ENCODE data around the gene RAB30.
"Not testable (repeated sequence)": the region's sequence is repeated elsewhere in the genome, so short reads cannot be mapped to it uniquely, and the experiment has no call there.

RAB30 gene

GRCh38 chr11:82971519-82971946, 100.2 kb downstream of the RAB30 start:
- H3K9me3 Mint-ChIP-seq; H3K4me1 Mint-ChIP-seq (ENCODE audit: low read depth); intact Hi-C loops (cut with micrococcal nuclease); H3K27me3 Mint-ChIP-seq; H3K27ac Mint-ChIP-seq; H3K36me3 Mint-ChIP-seq (ENCODE audit: low read depth): not testable (repeated sequence)
- H3K4me3 Mint-ChIP-seq, result peak overlapping the region; percentile 23

GRCh38 chr11:82970507-82971083, 101.1 kb downstream of the RAB30 start:
- H3K36me3 Mint-ChIP-seq (ENCODE audit: low read depth); intact Hi-C loops (cut with micrococcal nuclease); H3K4me1 Mint-ChIP-seq (ENCODE audit: low read depth); H3K27me3 Mint-ChIP-seq; H3K4me3 Mint-ChIP-seq; H3K9me3 Mint-ChIP-seq; H3K27ac Mint-ChIP-seq: not testable (repeated sequence)

- H3K4me1 Mint-ChIP-seq (ENCODE audit: low read depth), result no peaks in the 10 kb centered on the region
Observed at GRCh38 chr11:82969811-82970210, 101.9 kb downstream of the RAB30 start.

GRCh38 chr11:82967381-82967780, 104.3 kb downstream of the RAB30 start:
- Mint-ChIP-seq H3K9me3 (no peaks in the 10 kb centered on the region), H3K27me3 (no peaks in the 10 kb centered on the region), H3K27ac (no peak overlapping the region), H3K4me3 (no peak overlapping the region), H3K36me3 (ENCODE audit: low read depth) (no peaks in the 10 kb centered on the region), H3K4me1 (ENCODE audit: low read depth) (no peaks in the 10 kb centered on the region)
- intact Hi-C loops (cut with micrococcal nuclease), result no loop called here

More at GRCh38 chr11:82969811-82970210, 101.9 kb downstream of the RAB30 start:
- Mint-ChIP-seq H3K36me3 (ENCODE audit: low read depth) (no peaks in the 10 kb centered on the region), H3K27ac (no peak overlapping the region), H3K4me3 (no peak overlapping the region), H3K27me3 (peaks cover 2% of the 10 kb centered on the region), H3K9me3 (no peaks in the 10 kb centered on the region)
- intact Hi-C loops (cut with micrococcal nuclease), result no loop called here

- H3K4me1 Mint-ChIP-seq (ENCODE audit: low read depth); H3K9me3 Mint-ChIP-seq; H3K36me3 Mint-ChIP-seq (ENCODE audit: low read depth); H3K27ac Mint-ChIP-seq; H3K27me3 Mint-ChIP-seq; intact Hi-C loops (cut with micrococcal nuclease); H3K4me3 Mint-ChIP-seq: not testable (repeated sequence)
Observed at GRCh38 chr11:82962021-82962420, 109.7 kb downstream of the RAB30 start.

- Mint-ChIP-seq H3K27ac (no peak overlapping the region), H3K36me3 (ENCODE audit: low read depth) (no peaks in the 10 kb centered on the region), H3K27me3 (no peaks in the 10 kb centered on the region), H3K4me1 (ENCODE audit: low read depth) (no peaks in the 10 kb centered on the region), H3K9me3 (no peaks in the 10 kb centered on the region), H3K4me3 (no peak overlapping the region)
- intact Hi-C loops (cut with micrococcal nuclease), result no loop called here
Observed at GRCh38 chr11:82960779-82961143, 110.9 kb downstream of the RAB30 start.

- Mint-ChIP-seq H3K4me3 (no peak overlapping the region), H3K36me3 (ENCODE audit: low read depth) (no peaks in the 10 kb centered on the region), H3K4me1 (ENCODE audit: low read depth) (no peaks in the 10 kb centered on the region), H3K27me3 (no peaks in the 10 kb centered on the region), H3K9me3 (peaks cover 4% of the 10 kb centered on the region), H3K27ac (no peak overlapping the region)
- intact Hi-C loops (cut with micrococcal nuclease), result no loop called here
Observed at GRCh38 chr11:82959987-82960778, 111.5 kb downstream of the RAB30 start.

- H3K27me3 Mint-ChIP-seq; H3K4me1 Mint-ChIP-seq (ENCODE audit: low read depth); intact Hi-C loops (cut with micrococcal nuclease); H3K4me3 Mint-ChIP-seq; H3K36me3 Mint-ChIP-seq (ENCODE audit: low read depth); H3K27ac Mint-ChIP-seq: not testable (repeated sequence)
- H3K9me3 Mint-ChIP-seq, result peaks cover 20% of the 10 kb centered on the region
Observed at GRCh38 chr11:82955736-82956453, 115.8 kb downstream of the RAB30 start.

GRCh38 chr11:82950502-82950901, 121.2 kb downstream of the RAB30 start:
- H3K4me3 Mint-ChIP-seq; H3K36me3 Mint-ChIP-seq (ENCODE audit: low read depth); H3K4me1 Mint-ChIP-seq (ENCODE audit: low read depth); intact Hi-C loops (cut with micrococcal nuclease); H3K27ac Mint-ChIP-seq: not testable (repeated sequence)
- H3K27me3 Mint-ChIP-seq, result peaks cover 14% of the 10 kb centered on the region
- H3K9me3 Mint-ChIP-seq, result peaks cover 19% of the 10 kb centered on the region

GRCh38 chr11:82949352-82949751, 122.3 kb downstream of the RAB30 start:
- Mint-ChIP-seq H3K36me3 (ENCODE audit: low read depth) (no peaks in the 10 kb centered on the region), H3K4me1 (ENCODE audit: low read depth) (no peaks in the 10 kb centered on the region), H3K9me3 (peaks cover 8% of the 10 kb centered on the region), H3K27ac (no peak overlapping the region), H3K27me3 (peaks cover 12% of the 10 kb centered on the region), H3K4me3 (no peak overlapping the region)
- intact Hi-C loops (cut with micrococcal nuclease), result no loop called here

GRCh38 chr11:82945682-82946081, 126.0 kb downstream of the RAB30 start:
- Mint-ChIP-seq H3K4me1 (ENCODE audit: low read depth) (no peaks in the 10 kb centered on the region), H3K27ac (no peak overlapping the region), H3K4me3 (no peak overlapping the region), H3K36me3 (ENCODE audit: low read depth) (no peaks in the 10 kb centered on the region), H3K27me3 (peaks cover 11% of the 10 kb centered on the region), H3K9me3 (peaks cover 5% of the 10 kb centered on the region)
- intact Hi-C loops (cut with micrococcal nuclease), result no loop called here

GRCh38 chr11:82945041-82945440, 126.7 kb downstream of the RAB30 start:
- H3K27ac Mint-ChIP-seq; H3K36me3 Mint-ChIP-seq (ENCODE audit: low read depth); H3K4me1 Mint-ChIP-seq (ENCODE audit: low read depth); H3K9me3 Mint-ChIP-seq; intact Hi-C loops (cut with micrococcal nuclease); H3K4me3 Mint-ChIP-seq: not testable (repeated sequence)
- H3K27me3 Mint-ChIP-seq, result peaks cover 12% of the 10 kb centered on the region

GRCh38 chr11:82944198-82944597, 127.5 kb downstream of the RAB30 start:
- Mint-ChIP-seq H3K27me3 (peaks cover 12% of the 10 kb centered on the region), H3K4me1 (ENCODE audit: low read depth) (no peaks in the 10 kb centered on the region), H3K27ac (no peak overlapping the region), H3K9me3 (peaks cover 9% of the 10 kb centered on the region), H3K36me3 (ENCODE audit: low read depth) (no peaks in the 10 kb centered on the region), H3K4me3 (no peak overlapping the region)
- intact Hi-C loops (cut with micrococcal nuclease), result no loop called here

- H3K4me3 Mint-ChIP-seq; H3K9me3 Mint-ChIP-seq; H3K27ac Mint-ChIP-seq; H3K4me1 Mint-ChIP-seq (ENCODE audit: low read depth); H3K27me3 Mint-ChIP-seq; intact Hi-C loops (cut with micrococcal nuclease); H3K36me3 Mint-ChIP-seq (ENCODE audit: low read depth): not testable (repeated sequence)
Observed at GRCh38 chr11:82943430-82943829, 128.3 kb downstream of the RAB30 start.

Data from dendritic cell treated with granulocyte-macrophage colony-stimulating factor and Interleukin-4, amounts not matched to agents 40 ng/mL and 50 ng/mL, for 4 days (primary cell).